ENCODE data around the gene PSMG2. TPM values are rescaled to one million over a fixed set of nuclear protein-coding genes. Genes with fewer than 3 reads are reported as not detected.
A peak's percentile ranks its signal among the peaks of the same experiment; 100 is the strongest.

PSMG2 gene
- total and polyA plus RNA-seq, 2 of the 13 experiments (the other 11 are each of a cell fraction or from before 2014, with no cell fraction given): 53.4 to 94.8 TPM

- TF ChIP-seq ZNF687 (CRISPR knock-in tag; IDR thresholded peaks at IDR 0.05): peak; percentile 84
- peak; percentile 68; the same call in 1 of the 2 replicates for TF ChIP-seq MYC (CRISPR knock-in tag; IDR thresholded peaks at IDR 0.05; ENCODE audit: borderline replicate concordance)
- TF ChIP-seq ATF1 (CRISPR knock-in tag; IDR thresholded peaks at IDR 0.05): no peak
- TF ChIP-seq SETDB1 (CRISPR knock-in tag; IDR thresholded peaks at IDR 0.05; ENCODE audit: borderline replicate concordance): no peak
- peak; percentile 96 for TF ChIP-seq POLR2G (IDR thresholded peaks at IDR 0.05; ENCODE audit: low read depth, low read length)
- TF ChIP-seq E2F5 (CRISPR knock-in tag; conservative IDR thresholded peaks at IDR 0.05): peak; percentile 94
- TF ChIP-seq CCAR2 (optimal IDR thresholded peaks at IDR 0.05; ENCODE audit: low read depth, low read length): no peak
- TF ChIP-seq ZSCAN20 (CRISPR knock-in tag; IDR thresholded peaks at IDR 0.05; ENCODE audit: borderline replicate concordance): 0 out of 2 replicates have a peak, but pooled peaks have one; percentile 42
- peak; percentile 91 for TF ChIP-seq GMEB1 (CRISPR knock-in tag; IDR thresholded peaks at IDR 0.05; ENCODE audit: borderline replicate concordance)
- no peak for TF ChIP-seq NR3C1 (CRISPR knock-in tag; IDR thresholded peaks at IDR 0.05)
- no peak for TF ChIP-seq TSC22D2 (CRISPR knock-in tag; IDR thresholded peaks at IDR 0.05; ENCODE audit: borderline replicate concordance)
Measured at GRCh38 chr18:12702221-12703095, at the start of gene PSMG2, which contains the start of gene CEP76 (continued).

Measured in HepG2 (cell line).